ENCODE data around the gene GNG13. TPM values are rescaled to one million over a fixed set of nuclear protein-coding genes. Genes with fewer than 3 reads are reported as not detected.

Gene GNG13
- total and polyA plus RNA-seq, 2 of the 4 experiments (the other 2 are of a cell fraction) = not detected

- in situ Hi-C loops (cut with MboI; ENCODE audit: low sequenced_read_pairs) = no loop called here
- H4K20me1 ChIP-seq (ENCODE audit: insufficient read depth, low read length) = no peaks in the 10 kb centered on the region
- CTCF ChIA-PET = no interaction called here
- no peak overlapping the region for H3K27ac ChIP-seq (ENCODE audit: insufficient read depth, low read length)
- no peak overlapping the region for H2AFZ ChIP-seq (replicated peaks; ENCODE audit: low read length, poor library complexity)
- peaks cover 11% of the 10 kb centered on the region for H3K27me3 ChIP-seq (ENCODE audit: control insufficient read depth, insufficient read depth, low read length)
- no peak overlapping the region for H3K4ac ChIP-seq (ENCODE audit: low read depth, low read length)
- dilution Hi-C loops (cut with HindIII; ENCODE audit: low sequenced_read_pairs, unreplicated experiment) = no loop called here
- ATAC-seq (ENCODE audit: low read depth) (no peak), DNase-seq (no peak)
- H3K4me1 ChIP-seq (ENCODE audit: control insufficient read depth, insufficient read depth, low read length) = no peaks in the 10 kb centered on the region
- no peak overlapping the region for H2AK5ac ChIP-seq (ENCODE audit: low read depth, low read length)
- H4K91ac ChIP-seq (ENCODE audit: insufficient read depth, low read depth, low read length) = no peak overlapping the region
- no peak overlapping the region for H3K18ac ChIP-seq (ENCODE audit: low read depth, low read length)
- no peak overlapping the region for H3K9ac ChIP-seq (ENCODE audit: low read depth, low read length)
- intact Hi-C loops (cut with micrococcal nuclease) = no loop called here
- H3K4me2 ChIP-seq (ENCODE audit: low read depth, low read length) = no peak overlapping the region
- H3K9me3 ChIP-seq (ENCODE audit: control insufficient read depth, insufficient read depth, low read length) = no peaks in the 10 kb centered on the region
- POLR2A ChIA-PET (ENCODE audit: unreplicated experiment) = no interaction called here
- H3K4me3 ChIP-seq (ENCODE audit: insufficient read depth, low read depth, low read length) = no peak overlapping the region
- no peak overlapping the region for H4K5ac ChIP-seq (ENCODE audit: low read depth, low read length)
- no peak overlapping the region for H4K8ac ChIP-seq (ENCODE audit: low read depth in 2 of 2, low read length in 2 of 2)
- no peaks in the 10 kb centered on the region for H3K9me1 ChIP-seq (ENCODE audit: insufficient read depth, low read length)
- H3K56ac ChIP-seq (ENCODE audit: extremely low read depth, insufficient read depth, low read length) = no peak overlapping the region
- H2BK120ac ChIP-seq (ENCODE audit: low read depth, low read length) = no peak overlapping the region
- no peaks in the 10 kb centered on the region for H3K36me3 ChIP-seq (ENCODE audit: control insufficient read depth, insufficient read depth, low read length)
- H2BK20ac ChIP-seq (ENCODE audit: low read depth, low read length) = no peak overlapping the region
- BruUV-seq (replicated peaks) = no TSS peak
- no peak overlapping the region for H2BK15ac ChIP-seq (ENCODE audit: low read depth, low read length)
- H2BK5ac ChIP-seq (ENCODE audit: low read depth, low read length, poor library complexity, severe bottlenecking) = no peak overlapping the region
- 47% methylated on average over 3 of the region's 9 CpGs; no CpG with 5 or more reads in 1 of the 2 experiments for WGBS, 2 experiments (ENCODE audit: extremely low coverage in 2 of 2, insufficient read length in 1 of 2)
- H3K14ac ChIP-seq (replicated peaks; ENCODE audit: low read depth, low read length) = no peak overlapping the region
- TF ChIP-seq MAFK (IDR thresholded peaks at IDR 0.05; ENCODE audit: low read depth, low read length) (no peak), BHLHE40 (IDR thresholded peaks at IDR 0.05; ENCODE audit: low read depth, low read length) (no peak), ELK1 (IDR thresholded peaks at IDR 0.05; ENCODE audit: borderline replicate concordance, low read depth, low read length) (no peak), CHD1 (IDR thresholded peaks at IDR 0.05; ENCODE audit: low read depth, low read length) (no peak), RCOR1 (IDR thresholded peaks at IDR 0.05; ENCODE audit: insufficient replicate concordance, low read length) (no peak), MAZ (IDR thresholded peaks at IDR 0.05; ENCODE audit: borderline replicate concordance, low read depth, low read length) (no peak), POLR2A (IDR thresholded peaks at IDR 0.05; ENCODE audit: low read depth, low read length) (no peak), SMC3 (IDR thresholded peaks at IDR 0.05; ENCODE audit: low read depth, low read length) (no peak), CTCF (conservative IDR thresholded peaks at IDR 0.05; ENCODE audit: low read depth, low read length) (no peak), FOS (IDR thresholded peaks at IDR 0.05; ENCODE audit: low read depth, low read length) (no peak), MXI1 (IDR thresholded peaks at IDR 0.05; ENCODE audit: borderline replicate concordance, low read depth, low read length) (no peak)
- TF ChIP-seq, protein P1, sequence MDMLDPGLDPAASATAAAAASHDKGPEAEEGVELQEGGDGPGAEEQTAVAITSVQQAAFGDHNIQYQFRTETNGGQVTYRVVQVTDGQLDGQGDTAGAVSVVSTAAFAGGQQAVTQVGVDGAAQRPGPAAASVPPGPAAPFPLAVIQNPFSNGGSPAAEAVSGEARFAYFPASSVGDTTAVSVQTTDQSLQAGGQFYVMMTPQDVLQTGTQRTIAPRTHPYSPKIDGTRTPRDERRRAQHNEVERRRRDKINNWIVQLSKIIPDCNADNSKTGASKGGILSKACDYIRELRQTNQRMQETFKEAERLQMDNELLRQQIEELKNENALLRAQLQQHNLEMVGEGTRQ (IDR thresholded peaks at IDR 0.05; ENCODE audit: low read depth, low read length) = no peak
- no peaks in the 10 kb centered on the region for H3K79me1 ChIP-seq (ENCODE audit: low read depth in 1 of 2, low read length in 2 of 2)
- H3K23ac ChIP-seq (ENCODE audit: low read depth, low read length) = no peak overlapping the region
- H2AK9ac ChIP-seq (replicated peaks; ENCODE audit: low read depth, low read length, poor library complexity) = peak overlapping the region; percentile 24
Observed at GRCh38 chr16:750485-750884, 50.0 kb downstream of the GNG13 start.

Data from IMR-90 (cell line).